ENCODE measurements around the gene VSIR.

VSIR gene

GRCh38 chr10:71782221-71782916 lies 9.0 kb upstream of the VSIR start:
- DNase-seq, result no peak

GRCh38 chr10:71780719-71781118 lies 7.4 kb upstream of the VSIR start:
- DNase-seq, result no peak

GRCh38 chr10:71780156-71780555 lies 6.8 kb upstream of the VSIR start:
- DNase-seq, result no peak

GRCh38 chr10:71779641-71780040 lies 6.3 kb upstream of the VSIR start:
- no peak for DNase-seq

- DNase-seq, result no peak
Measured at GRCh38 chr10:71778071-71778825, 4.9 kb upstream of the VSIR start.

GRCh38 chr10:71777213-71777985 lies 4.1 kb upstream of the VSIR start:
- DNase-seq, result no peak

- no peak for DNase-seq
Measured at GRCh38 chr10:71776481-71776925, 3.2 kb upstream of the VSIR start.

- DNase-seq, result no peak
Measured at GRCh38 chr10:71774916-71775702, 1.8 kb upstream of the VSIR start.

GRCh38 chr10:71772832-71773220 lies 494 bp downstream of the VSIR start:
- no peak for DNase-seq

GRCh38 chr10:71771821-71772617 lies 1.3 kb downstream of the VSIR start:
- DNase-seq, result peak; percentile 44 to 76

GRCh38 chr10:71771204-71771603 lies 2.1 kb downstream of the VSIR start:
- DNase-seq, result no peak

GRCh38 chr10:71770789-71771188 lies 2.5 kb downstream of the VSIR start:
- no peak for DNase-seq

- DNase-seq, result no peak
Measured at GRCh38 chr10:71770255-71770654, 3.1 kb downstream of the VSIR start.

- no peak for DNase-seq
Measured at GRCh38 chr10:71769279-71769823, 4.0 kb downstream of the VSIR start.

- no peak for DNase-seq
Measured at GRCh38 chr10:71767420-71768035, 5.8 kb downstream of the VSIR start.

GRCh38 chr10:71766717-71767419 lies 6.5 kb downstream of the VSIR start:
- no peak for DNase-seq

- DNase-seq, result no peak
Measured at GRCh38 chr10:71765906-71766716, 7.2 kb downstream of the VSIR start.

- no peak for DNase-seq
Measured at GRCh38 chr10:71765176-71765904, 8.0 kb downstream of the VSIR start.
